WTC11 (cell line): Measurements from ENCODE around the gene GIPC3. TPM values are rescaled to one million over a fixed set of nuclear protein-coding genes. Genes with fewer than 3 reads are reported as not detected.
A peak's percentile ranks its signal among the peaks of the same experiment; 100 is the strongest.

Experiments used
- ATAC-seq: fragments of 200-7000 bp; cut with Tn5 transposase; 2 replicates; pipeline ENCODE4 v1.10.0; 2021; ENCODE audit warnings: mild to moderate bottlenecking, moderate library complexity
- CTCF ChIA-PET: fragments of 300-600 bp; sonication (Branson Sonifier 250); formaldehyde crosslinking; loops from one replicate; lab custom pipeline; 2021; ENCODE audit warnings: antibody characterized with exemption; lab: Charles Lee
- POLR2A ChIA-PET: fragments of 350-600 bp; sonication (Branson Sonifier 250); formaldehyde crosslinking; loops from one replicate; lab custom pipeline; 2021; ENCODE audit warnings: antibody characterized with exemption; lab: Charles Lee
- DNase-seq: peaks from one replicate; pipeline ENCODE4 v3.0.0; 2021; ENCODE audit warnings: low spot score
- H3K27ac Mint-ChIP-seq: 2 replicates; pipeline ENCODE4 v1.8.0; 2021; ENCODE audit warnings: mixed read lengths
- H3K27me3 Mint-ChIP-seq: 2 replicates; pipeline ENCODE4 v1.8.0; 2021; ENCODE audit warnings: low read depth, mild to moderate bottlenecking, moderate library complexity, mixed read lengths
- H3K36me3 Mint-ChIP-seq: 2 replicates; pipeline ENCODE4 v1.8.0; 2021; ENCODE audit warnings: mixed read lengths
- H3K4me1 Mint-ChIP-seq: 2 replicates; pipeline ENCODE4 v1.8.0; 2022; ENCODE audit warnings: mixed read lengths
- H3K4me3 Mint-ChIP-seq: 2 replicates; pipeline ENCODE4 v1.8.0; 2021; ENCODE audit warnings: mild to moderate bottlenecking, moderate library complexity, mixed read lengths
- H3K9me3 Mint-ChIP-seq: 2 replicates; pipeline ENCODE4 v1.8.0; 2021; ENCODE audit warnings: mixed read lengths
- ARID4B ChIP-seq: sonication (generic); formaldehyde crosslinking; IDR thresholded peaks from 2 replicates; pipeline ENCODE4 v1.8.0; 2023; ENCODE audit warnings: missing genetic modification reagents, mild to moderate bottlenecking, borderline replicate concordance
- ATF3 ChIP-seq: sonication (generic); formaldehyde crosslinking; conservative IDR thresholded peaks from 2 replicates; pipeline ENCODE4 v1.8.1; 2022; ENCODE audit warnings: mild to moderate bottlenecking, missing genetic modification reagents
- CBFB ChIP-seq: sonication (generic); formaldehyde crosslinking; IDR thresholded peaks from 2 replicates; pipeline ENCODE4 v1.8.1; 2022; ENCODE audit warnings: mild to moderate bottlenecking, low read depth, missing genetic modification reagents
- E2F4 ChIP-seq: sonication (generic); formaldehyde crosslinking; IDR thresholded peaks from 2 replicates; pipeline ENCODE4 v1.8.1; 2022; ENCODE audit warnings: low read depth, mild to moderate bottlenecking, moderate library complexity, missing genetic modification reagents, borderline replicate concordance
- E2F5 ChIP-seq: sonication (generic); formaldehyde crosslinking; IDR thresholded peaks from 2 replicates; pipeline ENCODE4 v1.8.1; 2022; ENCODE audit warnings: mild to moderate bottlenecking, moderate library complexity, missing genetic modification reagents
- FOXK1 ChIP-seq: sonication (generic); formaldehyde crosslinking; IDR thresholded peaks from 2 replicates; pipeline ENCODE4 v1.8.0; 2022; ENCODE audit warnings: mild to moderate bottlenecking, moderate library complexity, missing genetic modification reagents
- JUN ChIP-seq: sonication (generic); formaldehyde crosslinking; IDR thresholded peaks from 2 replicates; pipeline ENCODE4 v1.8.0; 2023; ENCODE audit warnings: mild to moderate bottlenecking, missing genetic modification reagents
- KAT7 ChIP-seq: sonication (generic); formaldehyde crosslinking; IDR thresholded peaks from 2 replicates; pipeline ENCODE4 v1.8.1; 2023; ENCODE audit warnings: missing genetic modification reagents, mild to moderate bottlenecking, borderline replicate concordance
- MAX ChIP-seq: sonication (generic); formaldehyde crosslinking; IDR thresholded peaks from 2 replicates; pipeline ENCODE4 v1.8.0; 2022; ENCODE audit warnings: mild to moderate bottlenecking, missing genetic modification reagents
- NFYB ChIP-seq: sonication (generic); formaldehyde crosslinking; conservative IDR thresholded peaks from 2 replicates; pipeline ENCODE4 v1.8.0; 2022; ENCODE audit warnings: low read depth, missing genetic modification reagents
- TEAD4 ChIP-seq: sonication (generic); formaldehyde crosslinking; IDR thresholded peaks from 2 replicates; pipeline ENCODE4 v1.8.0; 2022; ENCODE audit warnings: mild to moderate bottlenecking, missing genetic modification reagents
- TP53 ChIP-seq: sonication (generic); formaldehyde crosslinking; IDR thresholded peaks from 2 replicates; pipeline ENCODE4 v1.8.1; 2023; ENCODE audit warnings: mild to moderate bottlenecking, missing genetic modification reagents
- USF2 ChIP-seq: sonication (generic); formaldehyde crosslinking; IDR thresholded peaks from 2 replicates; pipeline ENCODE4 v1.8.1; 2023; ENCODE audit warnings: mild to moderate bottlenecking, missing genetic modification reagents, moderate library complexity
- ZNF121 ChIP-seq: sonication (generic); formaldehyde crosslinking; IDR thresholded peaks from 2 replicates; pipeline ENCODE4 v1.8.0; 2023; ENCODE audit warnings: missing genetic modification reagents
- ZNF138 ChIP-seq: sonication (generic); formaldehyde crosslinking; conservative IDR thresholded peaks from 2 replicates; pipeline ENCODE4 v1.8.1; 2022; ENCODE audit warnings: mild to moderate bottlenecking, moderate library complexity, missing genetic modification reagents
- ZNF219 ChIP-seq: sonication (generic); formaldehyde crosslinking; IDR thresholded peaks from 2 replicates; pipeline ENCODE4 v1.8.0; 2023; ENCODE audit warnings: missing genetic modification reagents, mild to moderate bottlenecking, borderline replicate concordance
- ZNF317 ChIP-seq: sonication (generic); formaldehyde crosslinking; IDR thresholded peaks from 2 replicates; pipeline ENCODE4 v1.8.1; 2023; ENCODE audit warnings: low read depth, mild to moderate bottlenecking, moderate library complexity, missing genetic modification reagents, borderline replicate concordance
- total RNA-seq: library from RNA; stranded (reverse); gene quantifications from 3 replicates; pipeline ENCODE4 v1.2.3, GENCODE V29; 2021

The GIPC3 gene
- total RNA-seq, 1 experiment from 2014 or later, result 1.0 TPM

- no peak for TF ChIP-seq ZNF219 (CRISPR knock-in tag)
- no peak for TF ChIP-seq ZNF121
- no peak for TF ChIP-seq ARID4B
- no peak for TF ChIP-seq JUN
- no peak for TF ChIP-seq NFYB (CRISPR knock-in tag)
- no peak for TF ChIP-seq E2F4 (CRISPR knock-in tag)
- no peak for TF ChIP-seq TEAD4 (CRISPR knock-in tag)
- no peak for TF ChIP-seq KAT7 (CRISPR knock-in tag)
- no peak for TF ChIP-seq FOXK1 (CRISPR knock-in tag)
- TF ChIP-seq ZNF138 (CRISPR knock-in tag), result no peak
- no peak for TF ChIP-seq ATF3 (CRISPR knock-in tag)
- TF ChIP-seq, all 79 proteins: peak for 0
- DNase-seq (no peak), ATAC-seq (no peak)
- Mint-ChIP-seq H3K9me3 (no peaks in the 10 kb centered on the region), H3K27me3 (peaks cover 18% of the 10 kb centered on the region), H3K27ac (peak overlapping the region; percentile 85), H3K4me1 (peaks cover 21% of the 10 kb centered on the region), H3K36me3 (peaks cover 8% of the 10 kb centered on the region), H3K4me3 (peak overlapping the region; percentile 72)
- POLR2A ChIA-PET, result interaction anchor here (0.8 to 3.3 kb wide), 7 partner anchors 10 to 146 kb away, joined by 3 to 12 read pairs (median 4); partner anchors contain the start of gene GIPC3
- CTCF ChIA-PET, result interaction anchor here (0.6 to 6.5 kb wide), 35 partner anchors 9 to 305 kb away, joined by 3 to 115 read pairs (median 4); partner anchors contain the start of genes FZR1, GIPC3, MFSD12 and MRPL54
Measured at GRCh38 chr19:3575949-3576673, 9.2 kb upstream of the GIPC3 start.

- Mint-ChIP-seq H3K9me3 (no peaks in the 10 kb centered on the region), H3K36me3 (peaks cover 8% of the 10 kb centered on the region), H3K27ac (peak overlapping the region; percentile 85), H3K4me3 (peak overlapping the region; percentile 75), H3K27me3 (peaks cover 18% of the 10 kb centered on the region), H3K4me1 (peaks cover 18% of the 10 kb centered on the region)
- CTCF ChIA-PET, result interaction anchor here (0.6 to 6.5 kb wide), 28 partner anchors 9 to 411 kb away, joined by 3 to 115 read pairs (median 4); partner anchors contain the start of genes GIPC3, MFSD12, MRPL54 and PIP5K1C
- POLR2A ChIA-PET, result interaction anchor here (0.7 to 3.3 kb wide), 9 partner anchors 9 to 292 kb away, joined by 3 to 12 read pairs (median 4); partner anchors contain the start of gene GIPC3
- peak; percentile 91 for DNase-seq
- ATAC-seq, result peak; percentile 7
- TF ChIP-seq ZNF317 (CRISPR knock-in tag), result no peak
- 0 out of 2 replicates have a peak, but pooled peaks have one; percentile 29 for TF ChIP-seq FOXK1 (CRISPR knock-in tag)
- TF ChIP-seq TP53 (CRISPR knock-in tag), result peak; percentile 81
- 0 out of 2 replicates have a peak, but pooled peaks have one; percentile 51 for TF ChIP-seq E2F5
- TF ChIP-seq CBFB (CRISPR knock-in tag), result 0 out of 2 replicates have a peak, but pooled peaks have one; percentile 71
- peak; percentile 58; the same call in 1 of the 2 replicates for TF ChIP-seq ARID4B
- TF ChIP-seq USF2, result peak; percentile 24; the same call in 1 of the 2 replicates
- peak; percentile 74 for TF ChIP-seq MAX (CRISPR knock-in tag)
Measured at GRCh38 chr19:3576696-3577443, 8.4 kb upstream of the GIPC3 start.
